Measurements from ENCODE around the gene SNRPD2.
"Not testable (repeated sequence)": the region's sequence is repeated elsewhere in the genome, so short reads cannot be mapped to it uniquely, and the experiment has no call there.

The SNRPD2 gene

DNA sequence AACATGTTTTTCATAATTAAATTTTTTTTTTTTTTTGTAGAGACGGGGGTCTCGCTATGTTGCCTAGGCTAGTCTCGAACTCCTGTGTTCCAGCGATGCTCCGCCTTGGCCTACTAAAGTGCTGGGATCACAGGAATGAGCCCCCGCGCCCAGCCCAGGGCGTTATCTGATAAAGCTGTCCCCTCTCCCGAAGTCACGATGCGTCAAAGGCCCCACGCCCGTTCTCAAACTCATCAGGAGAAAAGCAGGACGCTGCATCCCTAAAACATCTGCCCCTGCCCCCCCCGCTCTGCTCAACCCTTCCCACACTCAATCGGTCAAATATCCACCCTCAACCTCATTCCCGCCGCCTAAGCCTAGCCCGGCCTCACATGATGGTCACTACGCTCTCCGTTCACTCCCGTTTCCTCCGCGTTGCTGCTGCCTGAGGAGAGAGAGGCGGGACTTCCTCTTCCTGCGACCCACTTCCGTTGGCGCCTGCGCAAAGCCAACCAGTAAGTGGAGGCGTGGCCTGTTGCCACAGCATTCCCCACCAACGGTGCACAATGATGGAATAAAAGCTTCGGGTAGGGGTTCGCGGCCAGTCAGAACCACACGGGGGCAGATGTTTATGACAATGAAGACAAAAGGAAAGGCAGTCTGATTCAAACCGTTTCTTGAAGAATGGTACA, at the start of gene SNRPD2:
Gene SNRPD2 (minus strand): TSS at position 438 of the 671 bp plus-strand sequence. CDS start 65 bp downstream, at position 373.
- peak; percentile 92 for DNase-seq

DNA sequence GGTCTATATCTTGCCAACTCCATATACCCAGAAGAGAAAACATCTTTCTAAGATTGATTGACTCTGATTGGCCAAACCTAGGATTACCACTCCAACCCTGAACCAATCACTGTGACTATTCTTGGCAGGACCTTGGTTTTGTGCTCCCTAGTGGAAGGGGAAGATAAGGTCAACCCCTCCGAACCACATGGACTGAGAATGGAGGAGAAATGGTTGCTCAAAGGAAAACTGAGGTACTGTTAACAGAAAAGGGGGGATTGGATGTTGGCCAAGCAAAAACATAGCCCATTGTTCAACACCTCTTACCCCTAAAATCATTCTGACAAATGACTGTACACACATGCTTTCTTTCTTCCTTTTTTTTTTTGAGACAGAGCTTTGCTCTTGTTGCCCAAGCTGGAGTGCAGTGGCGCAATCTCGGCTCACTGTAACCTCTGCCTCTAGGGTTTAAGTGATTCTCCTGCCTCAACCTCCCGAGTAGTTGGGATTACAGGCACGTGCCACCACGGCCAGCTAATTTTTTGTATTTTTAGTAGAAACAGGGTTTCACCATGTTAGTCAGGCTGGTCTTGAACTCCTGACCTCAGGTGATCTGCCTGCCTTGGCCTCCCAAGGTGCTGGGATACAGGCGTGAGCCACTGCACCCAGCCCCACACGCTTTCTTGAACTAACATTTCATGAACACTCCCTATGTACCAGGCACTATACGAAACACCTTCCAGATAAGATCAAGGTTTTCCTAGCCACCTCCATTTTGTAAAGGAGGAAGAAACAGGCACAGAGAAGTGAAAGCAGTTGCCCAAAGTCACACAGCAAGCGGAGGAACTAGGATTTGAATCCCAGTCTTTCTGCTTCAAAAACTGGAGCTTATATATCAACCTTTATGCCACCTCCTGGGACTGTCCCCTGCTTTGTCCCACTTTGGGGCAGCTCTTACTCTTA, 48.0 kb upstream of the SNRPD2 start:
- no peak for DNase-seq

DNA sequence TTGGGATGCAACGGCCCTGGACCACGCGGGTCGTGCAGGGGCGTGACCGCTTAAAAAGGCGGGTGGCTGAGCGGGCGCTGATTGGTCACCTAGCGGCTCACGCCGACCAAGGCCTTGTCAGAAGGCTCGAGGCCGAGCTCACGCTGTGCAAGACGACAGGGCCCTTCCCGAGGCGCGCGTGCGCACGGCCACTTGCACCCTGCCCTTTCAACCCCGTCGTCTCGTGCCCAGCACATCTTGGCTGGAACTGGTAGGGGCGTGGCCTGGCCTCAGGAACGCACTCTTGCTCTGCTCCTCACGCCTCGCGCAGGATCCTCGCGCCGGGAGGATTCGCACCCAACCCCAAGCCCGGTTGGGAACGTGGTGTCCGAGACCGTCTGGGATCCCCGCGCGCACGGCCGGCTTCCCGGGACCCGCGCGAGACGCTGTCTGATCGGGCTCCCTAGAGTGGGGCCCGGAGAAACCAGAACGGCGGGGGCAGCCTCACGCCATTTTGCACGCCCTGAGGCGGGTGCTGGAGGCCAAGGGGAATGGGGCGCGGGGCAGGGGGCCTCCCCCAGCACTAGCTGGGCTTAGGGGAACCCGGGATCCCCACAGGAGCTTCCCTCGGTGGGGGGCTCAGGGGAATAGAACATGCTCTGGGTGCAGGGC, 41.5 kb upstream of the SNRPD2 start, which contains the start of gene MEIOSIN:
Gene MEIOSIN (plus strand): TSS at position 280 of the 651 bp plus-strand sequence. CDS start 1,938 bp downstream, outside the sequence.
- no peak for DNase-seq

DNA sequence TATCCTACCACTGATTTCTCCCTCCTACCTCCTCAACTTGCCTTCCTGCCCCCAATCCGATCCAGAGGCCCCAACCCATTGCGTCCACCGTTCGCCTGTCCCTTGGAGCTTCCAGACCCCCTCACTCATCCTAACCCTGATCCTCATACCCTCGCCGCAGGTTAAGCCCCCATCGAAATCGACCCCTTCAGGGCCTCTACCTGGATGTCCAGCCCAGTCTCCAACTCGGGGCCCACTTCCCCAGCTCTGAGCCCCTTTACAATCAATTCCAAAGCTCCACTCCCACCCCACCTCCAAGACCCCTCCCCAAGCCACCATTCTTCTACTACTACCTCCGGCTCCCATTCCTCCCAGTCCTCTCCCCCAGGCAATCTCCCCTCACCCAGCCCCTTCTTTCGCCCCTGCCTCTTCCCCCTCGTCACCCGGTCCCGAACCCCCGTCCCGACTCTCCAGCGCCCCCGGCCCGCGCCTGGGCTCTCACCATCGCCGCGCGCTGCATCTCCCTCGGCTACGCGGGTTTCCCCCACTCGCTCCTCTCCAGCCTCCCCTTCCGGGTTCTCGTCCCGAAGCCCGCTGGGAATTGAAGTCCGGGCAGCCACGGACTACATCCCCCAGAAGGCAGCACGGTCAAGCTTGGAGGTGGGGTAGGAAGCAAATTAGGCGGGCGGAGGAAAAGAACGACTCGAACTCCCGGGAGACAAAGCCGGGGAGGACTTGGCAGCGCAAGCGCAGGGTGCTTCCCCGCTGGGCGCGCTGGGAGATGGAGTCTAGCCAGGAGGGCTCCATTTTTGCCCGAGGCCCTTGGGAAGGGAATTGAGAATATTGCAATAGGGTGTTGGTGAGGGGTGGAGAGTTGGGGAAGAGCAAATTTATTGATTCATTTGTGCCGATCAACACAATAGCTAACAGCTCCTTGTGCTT, 38.9 kb upstream of the SNRPD2 start, which contains the start of gene FBXO46:
Gene FBXO46 (minus strand): TSS at position 529 of the 921 bp plus-strand sequence. CDS start 17,401 bp downstream, outside the sequence.
- DNase-seq: peak; percentile 94

DNA sequence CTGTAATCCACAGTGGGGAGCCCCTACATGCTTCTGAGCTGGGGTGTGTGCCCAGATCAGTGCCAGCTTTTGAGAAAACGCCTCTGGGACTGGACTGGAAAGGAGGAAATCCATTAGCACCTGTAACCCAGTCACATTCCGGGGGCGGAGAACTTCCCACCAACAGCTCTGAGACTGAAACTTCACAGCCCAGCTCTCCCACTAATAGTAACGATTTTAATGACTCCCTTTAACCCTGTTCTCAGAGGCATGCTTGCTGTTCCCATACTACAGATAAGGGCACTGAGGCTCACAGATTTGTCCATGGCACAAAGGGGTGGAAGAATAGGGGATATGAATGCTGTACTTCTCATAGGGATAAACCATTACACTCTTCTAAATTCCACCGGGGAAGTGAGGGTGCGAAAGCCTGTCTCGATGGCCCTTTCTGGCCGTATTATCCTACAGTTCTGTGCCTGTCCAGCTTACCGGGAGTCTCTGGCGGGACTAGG, 38.1 kb upstream of the SNRPD2 start:
- DNase-seq: no peak

DNA sequence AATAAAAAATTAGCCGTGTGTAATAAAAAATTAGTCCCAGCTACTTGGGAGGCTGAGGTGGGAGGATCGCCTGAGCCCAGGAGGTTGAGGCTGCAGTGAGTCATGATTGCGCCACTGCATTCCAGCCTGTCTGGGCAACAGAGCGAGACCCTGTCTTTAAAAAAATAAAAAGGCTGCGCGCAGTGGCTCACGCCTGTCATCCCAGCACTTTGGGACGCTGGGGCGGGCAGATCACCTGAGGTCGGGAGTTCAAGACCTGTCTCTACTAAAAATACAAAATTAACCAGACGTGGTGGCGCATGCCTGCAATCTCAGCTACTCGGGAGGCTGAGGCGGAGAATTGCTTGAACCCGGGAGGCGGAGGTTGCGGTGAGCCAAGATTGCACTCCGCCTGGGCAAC, 36.9 kb upstream of the SNRPD2 start:
- DNase-seq: not testable (repeated sequence)

DNA sequence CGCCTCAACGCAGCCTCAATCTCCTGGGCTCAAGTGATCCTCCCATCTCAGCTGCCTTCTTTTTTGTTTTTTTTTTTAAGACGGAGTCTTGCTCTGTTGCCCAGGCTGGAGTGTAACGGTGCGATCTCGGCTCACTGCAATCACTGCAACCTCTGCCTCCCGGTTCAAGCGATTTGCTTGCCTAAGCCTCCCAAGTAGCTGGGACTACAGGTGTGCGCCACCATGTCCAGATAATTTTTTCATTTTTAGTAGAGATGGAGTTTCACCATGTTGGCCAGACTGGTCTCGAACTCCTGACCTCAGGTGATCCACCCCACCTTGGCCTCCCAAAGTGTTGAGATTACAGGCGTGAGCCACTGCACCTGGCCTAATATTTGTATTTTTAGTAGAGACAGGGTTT, 28.3 kb upstream of the SNRPD2 start:
- not testable (repeated sequence) for DNase-seq

DNA sequence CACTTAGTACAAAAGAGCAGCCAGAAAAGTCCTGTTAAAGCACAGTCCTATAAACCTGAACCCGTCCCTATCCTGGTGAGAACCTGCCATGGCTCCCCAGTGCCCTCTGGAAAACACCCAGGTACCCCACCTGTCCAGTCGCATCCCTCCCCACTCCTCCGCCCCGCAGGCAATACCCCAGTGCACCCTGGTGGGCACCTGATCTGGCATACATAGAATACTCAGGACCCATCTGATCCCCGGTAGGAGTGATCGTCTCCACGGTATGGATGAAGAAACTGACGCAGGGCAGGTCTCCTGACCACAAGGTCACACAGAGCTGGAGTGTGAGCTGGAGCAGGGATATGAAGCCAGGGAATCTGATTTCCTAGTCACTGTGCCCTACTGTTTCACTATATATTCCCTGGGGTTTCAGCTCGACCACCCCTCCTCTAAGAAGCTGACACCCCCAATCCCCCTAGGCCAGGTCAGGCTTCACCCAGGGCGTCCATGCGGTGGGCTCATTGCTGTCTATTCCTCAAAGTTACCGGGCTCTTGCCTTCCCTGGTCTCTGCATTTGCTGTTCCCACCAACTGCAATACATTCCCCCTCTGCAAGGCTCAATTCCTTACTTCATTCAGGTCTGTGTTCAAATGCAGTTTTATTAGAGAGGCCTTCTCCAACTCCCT, 26.4 kb upstream of the SNRPD2 start:
- DNase-seq: no peak

DNA sequence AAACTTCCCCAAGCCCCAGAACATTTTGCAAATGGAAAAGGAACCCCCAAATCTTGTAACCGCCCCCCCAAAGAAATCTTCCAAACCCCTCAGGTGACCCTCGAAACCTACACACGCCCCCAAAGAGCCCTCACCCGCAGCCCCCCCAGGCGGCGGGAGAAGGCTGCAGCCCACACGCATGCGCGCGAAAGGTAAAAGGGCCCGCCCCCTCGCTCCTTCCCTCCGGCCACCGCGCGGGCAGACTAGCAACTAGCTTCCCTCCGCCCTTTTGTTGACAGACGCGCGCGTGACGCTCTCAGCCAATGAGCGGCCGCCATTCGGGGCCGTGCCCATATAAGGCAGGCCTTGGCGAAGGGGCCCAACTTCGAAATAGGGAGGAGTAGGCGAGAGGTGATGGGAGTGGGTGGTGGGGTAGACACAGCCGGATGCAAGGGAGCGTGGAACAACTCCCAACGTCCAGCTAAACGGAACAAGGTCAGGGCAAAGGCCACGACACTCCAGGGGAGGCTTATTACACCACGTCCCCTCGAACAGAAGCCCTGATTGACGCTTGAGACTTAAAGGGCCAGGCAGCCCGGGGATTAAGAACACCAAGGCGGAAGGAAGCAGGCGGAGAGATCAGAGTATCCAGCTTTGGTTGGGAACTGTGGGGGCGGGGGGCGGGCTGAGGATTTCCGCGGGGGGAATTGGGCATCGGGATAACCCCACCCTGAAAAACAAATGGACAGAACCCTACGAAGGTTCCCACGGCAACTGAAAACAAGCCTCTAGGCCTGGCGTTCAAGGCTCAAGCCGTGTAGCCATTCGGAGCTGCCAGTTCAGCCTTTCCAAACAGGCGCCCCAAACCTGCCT, 25.6 kb upstream of the SNRPD2 start:
- peak; percentile 97 for DNase-seq

DNA sequence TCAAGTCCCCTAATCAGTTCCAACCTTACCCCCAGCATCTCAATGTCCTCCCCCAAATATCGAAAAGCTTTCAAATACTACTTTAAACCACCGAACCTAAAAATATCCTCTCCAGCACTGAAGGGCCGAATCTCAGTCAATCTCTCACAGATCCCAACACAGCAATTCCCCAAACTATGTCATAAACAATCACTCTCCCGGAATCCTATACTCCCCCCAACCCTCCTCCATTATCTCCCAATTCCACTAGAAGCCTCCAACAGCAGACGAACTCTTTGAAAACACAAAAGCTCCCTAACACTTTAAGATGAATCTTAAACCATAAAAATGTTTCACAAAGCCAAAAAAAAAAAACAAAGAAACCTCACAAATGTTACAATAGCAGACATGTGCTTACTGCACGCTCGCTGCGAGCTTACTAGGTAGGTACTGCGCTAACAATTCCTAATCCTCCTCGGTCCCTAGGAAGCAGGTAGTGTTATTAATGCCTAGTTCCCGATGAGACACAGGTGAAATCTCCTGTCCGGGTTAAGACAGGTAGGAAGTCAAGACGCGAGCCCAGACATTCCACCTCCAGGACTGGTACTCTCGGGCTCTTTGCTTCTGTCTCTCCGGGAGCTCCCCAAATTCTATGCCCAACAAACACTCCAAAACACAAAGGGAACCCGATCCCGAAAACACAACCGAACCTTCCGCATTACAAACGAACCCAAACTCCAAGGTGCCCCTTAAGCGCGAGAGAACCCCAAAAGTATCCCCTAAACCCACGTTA, 24.8 kb upstream of the SNRPD2 start:
- DNase-seq: peak; percentile 32

DNA sequence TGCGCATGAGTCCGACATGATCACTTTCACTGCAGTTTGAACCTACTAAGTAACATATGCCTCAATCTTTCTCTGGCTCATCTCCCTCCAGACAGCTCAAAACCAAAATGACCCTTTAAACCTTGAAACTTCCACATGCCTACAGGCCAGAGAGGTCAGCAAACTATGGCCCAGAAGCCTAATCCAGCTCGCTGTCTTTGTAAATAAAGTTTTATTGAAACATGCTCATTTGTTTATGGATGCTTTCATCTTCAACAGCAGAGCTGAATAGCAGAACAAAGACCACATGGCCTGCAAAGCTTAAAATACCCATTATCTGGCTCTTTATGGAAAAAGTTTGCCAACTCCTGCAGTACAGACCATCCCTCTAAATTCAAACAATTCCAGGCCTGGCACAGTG, 23.4 kb upstream of the SNRPD2 start:
- no peak for DNase-seq

DNA sequence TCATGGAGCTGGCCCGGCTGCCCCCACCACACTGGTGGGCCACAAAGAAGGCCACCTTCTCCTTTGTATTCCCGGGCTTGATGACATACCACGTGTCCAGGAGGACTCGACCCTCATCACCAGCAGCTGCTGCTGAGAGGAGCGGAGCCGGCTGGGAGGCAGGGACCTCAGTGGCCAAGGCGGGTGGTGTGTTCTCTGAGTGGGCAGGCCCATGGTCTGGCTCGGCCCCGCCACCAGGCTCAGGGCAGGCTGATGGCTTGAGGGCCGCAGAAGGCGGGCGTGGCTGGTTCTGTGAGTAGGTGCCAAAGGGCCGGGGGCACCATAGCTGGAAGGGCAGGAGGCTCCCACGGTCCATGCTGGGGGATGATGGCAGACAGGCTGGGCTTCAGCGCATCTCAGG, 21.4 kb upstream of the SNRPD2 start:
- no peak for DNase-seq

DNA sequence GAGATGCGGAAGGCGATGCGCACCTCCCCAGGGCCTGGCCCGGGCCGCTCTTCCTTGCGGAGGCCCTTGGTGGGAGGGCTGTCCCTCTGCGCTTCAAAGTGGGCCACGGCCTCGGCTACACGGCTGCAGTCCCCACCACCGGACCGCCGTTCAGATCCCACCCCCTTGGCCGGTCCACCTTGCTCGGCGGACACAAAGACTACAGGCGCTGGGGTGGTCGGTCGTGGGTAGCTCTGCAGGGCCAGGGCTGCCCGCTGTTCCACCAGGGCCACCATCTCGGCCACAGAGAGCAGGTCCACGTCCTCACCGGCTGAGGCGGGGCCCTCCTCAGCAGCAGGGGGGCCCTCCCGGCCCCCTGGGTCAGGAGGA, 20.9 kb upstream of the SNRPD2 start:
- no peak for DNase-seq

DNA sequence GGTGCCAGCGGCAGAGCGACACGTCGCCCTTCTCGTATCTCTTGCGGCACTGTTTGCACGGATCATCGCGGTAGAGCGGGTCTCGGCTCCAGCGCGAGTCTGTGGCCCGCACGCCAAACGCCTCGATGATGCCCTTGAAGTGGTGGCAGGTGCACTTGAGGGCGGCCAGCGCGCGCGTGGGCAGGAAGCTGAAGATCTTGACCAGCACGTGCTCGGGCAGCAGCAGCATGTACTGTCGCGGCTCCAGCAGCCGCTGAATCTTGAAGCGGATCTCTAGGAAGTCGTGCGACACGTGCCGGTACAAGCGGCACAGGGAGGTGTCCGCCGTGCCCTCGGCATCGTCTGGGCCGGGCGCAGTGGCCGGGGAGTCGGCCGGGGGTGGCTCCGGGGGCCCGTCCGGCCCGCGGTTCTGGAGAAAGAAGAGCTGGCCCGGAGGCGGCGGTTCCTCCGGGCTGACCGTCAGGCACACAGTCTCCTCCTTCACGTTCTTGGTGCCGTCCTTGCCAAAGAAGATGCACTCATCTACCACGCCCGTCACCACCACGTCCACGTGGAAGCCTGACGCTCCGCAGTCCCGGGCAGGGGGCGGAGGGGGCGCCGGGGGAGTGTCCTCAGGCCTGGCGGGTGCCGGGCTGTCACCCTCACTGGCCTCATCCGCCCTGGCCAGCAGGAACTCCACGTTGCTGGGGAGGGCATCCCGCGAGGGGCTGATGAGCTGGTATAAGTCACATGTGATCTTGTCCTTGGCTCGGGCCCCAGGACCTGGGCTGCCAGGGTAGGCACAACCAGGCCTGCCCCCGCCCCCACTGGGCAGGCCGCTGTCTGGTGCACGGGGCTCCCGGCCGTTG, 20.3 kb upstream of the SNRPD2 start:
- DNase-seq: no peak

DNA sequence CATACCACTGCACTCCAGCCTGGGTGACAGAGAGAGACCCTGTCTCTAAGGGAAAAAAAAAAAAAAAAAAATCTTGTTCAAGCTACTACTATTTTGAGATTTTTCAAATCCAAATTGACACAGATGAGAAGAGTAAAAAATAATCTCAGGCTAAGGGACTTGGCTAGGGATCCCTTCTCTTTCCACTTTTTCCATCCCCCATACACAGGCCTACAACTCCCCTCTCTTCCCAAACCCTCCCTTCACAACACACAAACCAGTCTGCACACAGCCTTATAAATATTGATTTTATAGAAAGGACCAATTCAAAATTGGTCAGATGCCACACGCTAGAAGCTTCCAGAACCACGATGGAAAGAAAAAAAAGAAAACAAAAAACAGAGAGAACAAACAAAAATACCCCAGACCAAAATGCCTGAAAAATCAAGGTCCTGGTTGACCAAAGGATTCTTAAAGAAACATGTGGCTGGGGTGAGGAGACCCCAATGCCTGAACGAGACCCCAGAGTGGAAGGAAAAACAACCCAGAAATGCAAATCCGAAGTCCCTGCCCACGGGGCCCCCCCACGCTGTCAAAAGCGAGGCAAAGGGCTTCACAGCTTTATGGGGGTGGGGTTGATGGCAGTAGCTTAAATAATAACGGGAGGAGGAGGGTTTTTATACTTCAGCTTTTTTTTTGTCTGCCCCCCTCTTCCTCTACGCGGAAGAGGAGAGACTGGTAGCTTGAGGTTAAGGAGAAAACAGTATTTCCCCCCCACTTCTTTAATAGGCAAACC, 18.8 kb upstream of the SNRPD2 start:
- no peak for DNase-seq

DNA sequence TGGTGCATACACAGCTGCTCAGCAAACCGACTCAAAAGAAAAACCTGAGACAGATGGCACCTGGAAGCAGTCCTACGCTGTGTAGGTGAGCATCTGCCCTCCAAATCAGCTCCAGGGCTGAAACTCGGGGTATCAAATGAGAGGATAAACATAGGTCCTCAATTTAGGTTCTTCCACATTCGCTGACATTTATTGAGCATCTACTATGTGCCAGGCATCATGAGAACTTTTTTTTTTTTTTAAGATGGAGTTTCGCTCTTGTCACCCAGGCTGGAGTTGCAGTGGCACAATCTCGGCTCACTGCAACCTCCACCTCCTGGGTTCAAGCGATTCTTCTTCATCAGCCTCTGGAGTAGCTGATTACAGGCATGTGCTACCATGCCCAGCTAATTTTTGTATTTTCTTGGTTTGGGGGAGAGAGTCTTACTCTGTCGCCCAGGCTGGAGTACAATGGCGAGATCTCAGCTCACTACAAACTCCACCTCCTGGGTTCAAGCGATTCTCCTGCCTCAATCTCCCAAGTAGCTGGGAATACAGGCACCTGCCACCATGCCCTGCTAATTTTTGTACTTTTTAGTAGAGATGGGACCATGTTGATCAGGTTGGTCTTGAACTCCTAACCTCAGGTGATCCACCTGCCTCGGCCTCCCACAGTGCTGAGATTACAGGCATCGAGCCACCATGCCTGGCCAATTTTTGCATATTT, 14.1 kb upstream of the SNRPD2 start:
- no peak for DNase-seq

DNA sequence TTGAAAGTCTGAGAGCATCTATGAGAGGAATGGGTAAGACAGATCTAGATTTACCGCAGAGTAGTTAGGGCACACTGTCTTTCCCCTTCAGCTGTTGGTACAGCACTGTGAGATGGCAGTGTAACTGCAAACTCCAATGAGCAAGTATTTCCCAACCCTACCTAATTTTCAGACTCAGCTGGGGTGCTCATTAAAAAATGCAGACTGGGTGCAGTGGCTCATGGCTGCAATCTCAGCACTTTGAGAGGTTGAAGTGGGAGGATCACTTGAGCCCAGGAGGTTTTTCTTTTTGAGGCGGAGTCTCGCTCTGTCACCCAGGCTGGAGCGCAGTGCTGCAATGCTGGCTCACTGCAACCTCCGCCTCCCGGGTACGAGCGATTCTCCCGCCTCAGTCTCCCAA, 13.4 kb upstream of the SNRPD2 start:
- no peak for DNase-seq
